CD8-positive, alpha-beta memory T cell (primary cell): Measurements from ENCODE around the gene RREB1. TPM values are rescaled to one million over a fixed set of nuclear protein-coding genes. Genes with fewer than 3 reads are reported as not detected.

Source experiments
- CTCF ChIA-PET: fragments of 350-600 bp; sonication (Branson Sonifier 250); formaldehyde crosslinking; loops from one replicate; lab custom pipeline; 2021; ENCODE audit warnings: antibody characterized with exemption; lab: Charles Lee
- POLR2A ChIA-PET: fragments of 350-600 bp; sonication (Branson Sonifier 250); formaldehyde crosslinking; loops from one replicate; lab custom pipeline; 2021; ENCODE audit warnings: antibody characterized with exemption; lab: Charles Lee
- DNase-seq, 5 donors: peaks; one replicate each; pipeline versions ENCODE4 v3.0.0 to v3.0.0-alpha.2; 2020 to 2022; ENCODE audit warnings: mixed read lengths in 1 of 5
- H3K27ac ChIP-seq: one replicate; pipeline ENCODE4 v1.7.0; 2013; ENCODE audit warnings: low read depth, mild to moderate bottlenecking, low read length, moderate library complexity
- H3K27me3 ChIP-seq: 2 replicates; pipeline ENCODE4 v1.7.0; 2013; ENCODE audit warnings: low read length, mild to moderate bottlenecking; ENCODE audit not compliant: insufficient read depth, poor library complexity, severe bottlenecking
- H3K36me3 ChIP-seq: 2 replicates; pipeline ENCODE4 v1.7.0; 2013; ENCODE audit warnings: mild to moderate bottlenecking, low read length, moderate library complexity; ENCODE audit not compliant: insufficient read depth
- H3K4me1 ChIP-seq: 2 replicates; pipeline ENCODE4 v1.7.0; 2013; ENCODE audit warnings: mild to moderate bottlenecking, low read length, moderate library complexity; ENCODE audit not compliant: insufficient read depth
- H3K4me3 ChIP-seq: 2 replicates; pipeline ENCODE4 v1.7.0; 2013; ENCODE audit warnings: mild to moderate bottlenecking, low read length
- H3K9me3 ChIP-seq: 2 replicates; pipeline ENCODE4 v1.7.0; 2013; ENCODE audit warnings: mild to moderate bottlenecking, low read length
- H3K27ac Mint-ChIP-seq, 8 donors: one replicate each; pipeline ENCODE4 v1.8.0; 2020 to 2021; ENCODE audit warnings: mixed read lengths in 8 of 8, mild to moderate bottlenecking in 6 of 8, inconsistent platforms in 3 of 8, moderate library complexity in 3 of 8
- H3K27me3 Mint-ChIP-seq, 2 donors: one replicate each; pipeline ENCODE4 v1.8.0; 2020 to 2021; ENCODE audit warnings: mixed read lengths in 2 of 2, mild to moderate bottlenecking in 1 of 2, moderate library complexity in 1 of 2
- H3K36me3 Mint-ChIP-seq, 3 donors: one replicate each; pipeline ENCODE4 v1.8.0; 2020 to 2021; ENCODE audit warnings: mixed read lengths in 3 of 3, inconsistent platforms in 1 of 3, mild to moderate bottlenecking in 1 of 3
- H3K4me1 Mint-ChIP-seq, 3 donors: one replicate each; pipeline ENCODE4 v1.8.0; 2020 to 2021; ENCODE audit warnings: mixed read lengths in 3 of 3, inconsistent platforms in 1 of 3, mild to moderate bottlenecking in 1 of 3
- H3K4me3 Mint-ChIP-seq, 7 donors: one replicate each; pipeline ENCODE4 v1.8.0; 2020 to 2021; ENCODE audit warnings: mixed read lengths in 7 of 7, mild to moderate bottlenecking in 6 of 7, moderate library complexity in 4 of 7, inconsistent platforms in 2 of 7
- H3K9me3 Mint-ChIP-seq, 5 donors: one replicate each; pipeline ENCODE4 v1.8.0; 2020 to 2022; ENCODE audit warnings: mixed read lengths in 5 of 5, mild to moderate bottlenecking in 3 of 5, moderate library complexity in 2 of 5, inconsistent platforms in 1 of 5
- polyA plus RNA-seq: library from polyadenylated mRNA; unstranded; fragments of 300-500 nt; fragmentation: Illumina TruSeq; gene quantifications from one replicate; pipeline ENCODE4 v1.2.3, GENCODE V29; 2021
- total RNA-seq, 2 experiments: library from RNA; stranded (reverse); gene quantifications; one replicate each; pipeline ENCODE4 v1.2.3, GENCODE V29; 2021

Gene RREB1
- total and polyA plus RNA-seq, 3 experiments from 2014 or later, result 8.5 to 18.7 (median 17.7) TPM

GRCh38 chr6:7215798-7216231 lies 108.1 kb downstream of the RREB1 start:
- Mint-ChIP-seq H3K27me3 (no peaks in the 10 kb centered on the region), H3K27ac (peak overlapping the region in 3 of 8 donors; percentile 19 to 63 (median 47)), H3K4me1 (peaks cover 0 to 6% (median 0%) of the 10 kb centered on the region in 3 donors), H3K36me3 (peaks cover 7 to 90% (median 17%) of the 10 kb centered on the region in 3 donors), H3K4me3 (no peak overlapping the region), H3K9me3 (no peaks in the 10 kb centered on the region)
- H3K9me3 ChIP-seq, result no peaks in the 10 kb centered on the region
- H3K4me1 ChIP-seq, result no peaks in the 10 kb centered on the region
- H3K27me3 ChIP-seq, result no peaks in the 10 kb centered on the region
- peaks cover 21% of the 10 kb centered on the region for H3K36me3 ChIP-seq
- ChIA-PET POLR2A (no interaction called here), CTCF (no interaction called here)
- DNase-seq, result no peak
- H3K4me3 ChIP-seq, result no peak overlapping the region
- no peak overlapping the region for H3K27ac ChIP-seq

GRCh38 chr6:7216941-7217621 lies 109.3 kb downstream of the RREB1 start:
- Histone ChIP-seq H3K9me3 (no peaks in the 10 kb centered on the region), H3K27me3 (no peaks in the 10 kb centered on the region), H3K4me3 (no peak overlapping the region), H3K27ac (no peak overlapping the region), H3K36me3 (peaks cover 14% of the 10 kb centered on the region), H3K4me1 (no peaks in the 10 kb centered on the region)
- no peak for DNase-seq
- Mint-ChIP-seq H3K4me3 (peak overlapping the region in 1 of 7 donors; percentile 19), H3K4me1 (peaks cover 0 to 6% (median 2%) of the 10 kb centered on the region in 3 donors), H3K36me3 (peaks cover 3 to 89% (median 14%) of the 10 kb centered on the region in 3 donors), H3K9me3 (no peaks in the 10 kb centered on the region), H3K27me3 (no peaks in the 10 kb centered on the region), H3K27ac (peak overlapping the region in 1 of 8 donors; percentile 13)
- ChIA-PET CTCF (no interaction called here), POLR2A (interaction anchor here (0.6 kb wide), 1 partner anchor 9 kb away, joined by 3 read pairs; no protein-coding TSS in a partner anchor)

GRCh38 chr6:7218406-7218988 lies 110.7 kb downstream of the RREB1 start:
- Histone ChIP-seq H3K4me1 (no peaks in the 10 kb centered on the region), H3K4me3 (no peak overlapping the region), H3K9me3 (no peaks in the 10 kb centered on the region), H3K27ac (no peak overlapping the region), H3K27me3 (no peaks in the 10 kb centered on the region), H3K36me3 (peaks cover 14% of the 10 kb centered on the region)
- Mint-ChIP-seq H3K4me1 (peaks cover 0 to 6% (median 2%) of the 10 kb centered on the region in 3 donors), H3K9me3 (no peaks in the 10 kb centered on the region), H3K27me3 (no peaks in the 10 kb centered on the region), H3K4me3 (no peak overlapping the region), H3K27ac (peak overlapping the region in 2 of 8 donors; percentile 26 to 61), H3K36me3 (peaks cover 3 to 88% (median 12%) of the 10 kb centered on the region in 3 donors)
- CTCF ChIA-PET, result no interaction called here
- POLR2A ChIA-PET, result no interaction called here
- DNase-seq, result no peak

- Histone ChIP-seq H3K36me3 (peaks cover 14% of the 10 kb centered on the region), H3K9me3 (no peaks in the 10 kb centered on the region), H3K27ac (no peak overlapping the region), H3K27me3 (no peaks in the 10 kb centered on the region), H3K4me1 (no peaks in the 10 kb centered on the region), H3K4me3 (no peak overlapping the region)
- Mint-ChIP-seq H3K27me3 (no peaks in the 10 kb centered on the region), H3K36me3 (peaks cover 3 to 85% (median 14%) of the 10 kb centered on the region in 3 donors), H3K4me3 (no peak overlapping the region), H3K9me3 (no peaks in the 10 kb centered on the region), H3K27ac (no peak overlapping the region), H3K4me1 (peaks cover 2 to 6% (median 3%) of the 10 kb centered on the region in 3 donors)
- ChIA-PET POLR2A (no interaction called here), CTCF (no interaction called here)
- DNase-seq, result no peak
These were observed 111.5 kb downstream of the RREB1 start for GRCh38 chr6:7219310-7219709.

GRCh38 chr6:7222197-7222596 lies 114.4 kb downstream of the RREB1 start:
- H3K36me3 ChIP-seq, result peaks cover 27% of the 10 kb centered on the region
- H3K4me3 Mint-ChIP-seq, result no peak overlapping the region

GRCh38 chr6:7224731-7225130 lies 117.0 kb downstream of the RREB1 start:
- no peaks in the 10 kb centered on the region for H3K9me3 Mint-ChIP-seq
- POLR2A ChIA-PET, result no interaction called here
- Histone ChIP-seq H3K4me3 (no peak overlapping the region), H3K27ac (no peak overlapping the region), H3K27me3 (no peaks in the 10 kb centered on the region), H3K4me1 (no peaks in the 10 kb centered on the region), H3K36me3 (peaks cover 26% of the 10 kb centered on the region), H3K9me3 (no peaks in the 10 kb centered on the region)
- peaks cover 5 to 85% (median 23%) of the 10 kb centered on the region in 3 donors for H3K36me3 Mint-ChIP-seq
- no peak for DNase-seq
- H3K4me3 Mint-ChIP-seq, result no peak overlapping the region
- CTCF ChIA-PET, result interaction anchor here (0.7 kb wide), 1 partner anchor 109 kb away, joined by 3 read pairs; no protein-coding TSS in a partner anchor
- H3K27me3 Mint-ChIP-seq, result peaks cover 0 to 2% of the 10 kb centered on the region in 2 donors
- peak overlapping the region in 3 of 8 donors; percentile 54 to 81 (median 75) for H3K27ac Mint-ChIP-seq
- peaks cover 0 to 5% (median 2%) of the 10 kb centered on the region in 3 donors for H3K4me1 Mint-ChIP-seq

More at GRCh38 chr6:7222197-7222596, 114.4 kb downstream of the RREB1 start:
- Mint-ChIP-seq H3K9me3 (no peaks in the 10 kb centered on the region), H3K36me3 (peaks cover 0 to 83% (median 16%) of the 10 kb centered on the region in 3 donors), H3K27ac (peak overlapping the region in 1 of 8 donors; percentile 38), H3K4me1 (peaks cover 0 to 5% (median 2%) of the 10 kb centered on the region in 3 donors), H3K27me3 (peaks cover 0 to 2% of the 10 kb centered on the region in 2 donors)
- H3K27ac ChIP-seq, result no peak overlapping the region
- no peaks in the 10 kb centered on the region for H3K27me3 ChIP-seq
- POLR2A ChIA-PET, result no interaction called here
- no peak for DNase-seq
- H3K9me3 ChIP-seq, result no peaks in the 10 kb centered on the region
- CTCF ChIA-PET, result no interaction called here
- H3K4me1 ChIP-seq, result no peaks in the 10 kb centered on the region
- H3K4me3 ChIP-seq, result no peak overlapping the region

- ChIA-PET POLR2A (no interaction called here), CTCF (no interaction called here)
- Histone ChIP-seq H3K27me3 (no peaks in the 10 kb centered on the region), H3K4me3 (no peak overlapping the region), H3K36me3 (peaks cover 41% of the 10 kb centered on the region), H3K4me1 (peaks cover 6% of the 10 kb centered on the region), H3K27ac (no peak overlapping the region), H3K9me3 (no peaks in the 10 kb centered on the region)
- Mint-ChIP-seq H3K9me3 (no peaks in the 10 kb centered on the region), H3K36me3 (peaks cover 11 to 79% (median 22%) of the 10 kb centered on the region in 3 donors), H3K27ac (no peak overlapping the region), H3K4me3 (no peak overlapping the region), H3K27me3 (peaks cover 0 to 2% of the 10 kb centered on the region in 2 donors), H3K4me1 (peaks cover 10 to 13% (median 11%) of the 10 kb centered on the region in 3 donors)
- no peak for DNase-seq
These were observed 121.1 kb downstream of the RREB1 start for GRCh38 chr6:7228662-7229375.
